HG03045 (cell line): ENCODE results near the gene LARP4.
"Not testable (repeated sequence)": the region's sequence is repeated elsewhere in the genome, so short reads cannot be mapped to it uniquely, and the experiment has no call there.

ENCODE experiments used
- ATAC-seq: cut with Tn5 transposase; IDR thresholded peaks from one replicate; pipeline ENCODE4 v1.9.1; 2021; ENCODE audit warnings: mild to moderate bottlenecking, moderate library complexity; ENCODE audit not compliant: unreplicated experiment

The LARP4 gene

GRCh38 chr12:50521781-50522180 lies 121.1 kb downstream of the LARP4 start:
- ATAC-seq = not testable (repeated sequence)

GRCh38 chr12:50523772-50524171 lies 123.1 kb downstream of the LARP4 start:
- ATAC-seq = no peak

GRCh38 chr12:50524621-50525020 lies 123.9 kb downstream of the LARP4 start:
- no peak for ATAC-seq

- ATAC-seq = no peak
Observed at GRCh38 chr12:50525422-50525821, 124.7 kb downstream of the LARP4 start.

DNA sequence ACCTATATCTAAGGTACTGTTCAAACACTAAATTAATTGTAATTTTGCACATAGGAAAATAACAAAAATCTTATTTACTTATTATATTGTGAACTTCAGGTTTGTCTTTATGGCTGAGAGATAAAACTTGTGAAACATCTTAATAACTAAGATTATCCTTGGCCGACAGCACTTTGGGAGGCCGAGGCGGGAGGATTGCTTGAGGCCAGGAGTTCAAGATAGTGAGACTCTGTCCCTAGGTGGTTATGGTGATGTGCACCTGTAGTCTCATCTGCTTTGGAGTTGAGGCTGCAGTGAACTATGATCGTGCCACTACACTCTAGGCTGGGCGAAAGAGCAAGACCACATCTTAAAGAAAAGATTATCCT lies 126.7 kb downstream of the LARP4 start:
- ATAC-seq = no peak

- no peak for ATAC-seq
Observed at GRCh38 chr12:50528800-50529199, 128.1 kb downstream of the LARP4 start.

DNA sequence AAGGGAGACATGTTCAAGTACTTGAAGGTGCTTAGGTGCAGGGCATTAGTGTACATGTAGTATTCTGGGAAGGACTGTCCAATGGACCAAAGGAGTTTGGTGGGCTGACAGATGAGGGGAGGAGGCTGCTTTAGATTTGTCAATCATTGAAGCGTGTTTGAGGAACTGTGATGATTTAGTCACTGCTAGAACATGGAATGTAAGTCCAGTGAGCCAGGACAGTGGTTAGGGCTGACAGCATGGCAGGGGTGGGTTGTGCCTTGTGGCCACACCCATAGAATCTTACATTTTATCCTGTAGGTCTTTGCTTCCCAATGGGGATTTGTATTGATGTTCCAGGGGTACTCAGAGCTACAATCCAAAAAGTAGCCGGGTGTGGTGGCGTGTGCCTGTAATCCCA lies 128.7 kb downstream of the LARP4 start:
- ATAC-seq = no peak
